HFF-Myc (cell line): Measurements from ENCODE around the gene RIPK3.
"Not testable (repeated sequence)": the region's sequence is repeated elsewhere in the genome, so short reads cannot be mapped to it uniquely, and the experiment has no call there.

ENCODE experiments used
- DNase-seq: peaks from one replicate; pipeline ENCODE4 v3.0.0-alpha.2; 2011; ENCODE audit warnings: low read depth; ENCODE audit errors: extremely low read depth
- H3K4me3 ChIP-seq: replicated peaks from 2 replicates; pipeline ENCODE4 v1.5.1; 2011; ENCODE audit warnings: low read depth, mild to moderate bottlenecking, control low read depth, low read length
- CTCF ChIP-seq: IDR thresholded peaks from 2 replicates; pipeline ENCODE4 v1.5.1; 2012; ENCODE audit warnings: mild to moderate bottlenecking, low read depth, low read length, control low read depth; ENCODE audit errors: missing control alignments

Gene RIPK3

GRCh38 chr14:24377126-24377525, 37.3 kb upstream of the RIPK3 start:
- DNase-seq: no peak
- TF ChIP-seq CTCF: no peak
- no peak overlapping the region for H3K4me3 ChIP-seq

GRCh38 chr14:24376448-24377070, 36.8 kb upstream of the RIPK3 start:
- no peak for TF ChIP-seq CTCF
- no peak for DNase-seq
- no peak overlapping the region for H3K4me3 ChIP-seq

- no peak for TF ChIP-seq CTCF
- no peak for DNase-seq
- no peak overlapping the region for H3K4me3 ChIP-seq
Observed at GRCh38 chr14:24372701-24373416, 33.1 kb upstream of the RIPK3 start.

- DNase-seq, H3K4me3 ChIP-seq: not testable (repeated sequence)
Observed at GRCh38 chr14:24371605-24372004, 31.8 kb upstream of the RIPK3 start.

- no peak for DNase-seq
- TF ChIP-seq CTCF: no peak
- H3K4me3 ChIP-seq: peak overlapping the region; percentile 94
Observed at GRCh38 chr14:24370748-24371147, 31.0 kb upstream of the RIPK3 start.

- no peak for DNase-seq
- H3K4me3 ChIP-seq: peak overlapping the region; percentile 94
- no peak for TF ChIP-seq CTCF
Observed at GRCh38 chr14:24369907-24370687, 30.3 kb upstream of the RIPK3 start.

GRCh38 chr14:24369463-24369862, 29.7 kb upstream of the RIPK3 start:
- TF ChIP-seq CTCF: no peak
- peak overlapping the region; percentile 94 for H3K4me3 ChIP-seq
- DNase-seq: no peak
